GM18951 (cell line): ENCODE results near the gene KTN1.

ENCODE experiments used
- POLR2A ChIP-seq: IDR thresholded peaks from 4 replicates; pipeline ENCODE4 v1.6.1; 2011; ENCODE audit warnings: mild to moderate bottlenecking; ENCODE audit not compliant: insufficient read length, insufficient read depth; ENCODE audit errors: extremely low read depth
- in situ Hi-C: fragments of 300-500 bp; cut with MboI; formaldehyde crosslinking; loops from one replicate; pipeline ENCODE4 v1.12.0; 2022; ENCODE audit warnings: low sequenced_read_pairs, mixed read lengths, inconsistent platforms; ENCODE audit not compliant: unreplicated experiment

The KTN1 gene

GRCh38 chr14:55707365-55707804 lies 127.4 kb downstream of the KTN1 start:
- TF ChIP-seq POLR2A = no peak
- in situ Hi-C loops = no loop called here

DNA sequence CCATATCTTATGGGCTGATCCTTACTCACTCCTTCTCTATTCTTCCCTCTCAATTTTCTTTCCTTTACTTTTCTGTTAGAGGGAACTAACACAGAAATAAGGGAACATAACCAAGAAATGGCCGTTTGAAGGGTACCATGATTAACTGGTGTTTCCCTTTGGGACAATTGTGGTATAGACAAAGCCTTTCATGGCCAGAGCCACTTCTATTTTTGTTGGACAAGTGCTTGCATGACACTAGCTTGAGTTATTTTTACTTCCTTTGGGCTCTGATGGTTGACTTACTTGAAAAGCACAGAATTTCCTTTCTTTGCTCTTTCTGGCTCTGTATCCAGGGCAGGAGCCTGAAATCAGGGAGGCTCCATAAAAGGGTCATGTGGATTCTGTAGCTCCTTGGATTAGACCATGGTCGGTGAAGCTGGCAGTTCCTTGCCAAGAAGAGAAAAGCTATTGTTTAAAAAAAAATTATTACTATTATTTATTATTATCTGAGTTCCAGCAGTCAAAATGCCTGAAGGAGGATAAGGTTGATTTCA lies 130.6 kb downstream of the KTN1 start:
- TF ChIP-seq POLR2A = no peak
- in situ Hi-C loops = no loop called here

- in situ Hi-C loops = no loop called here
Measured at GRCh38 chr14:55711175-55711811, 131.3 kb downstream of the KTN1 start.

DNA sequence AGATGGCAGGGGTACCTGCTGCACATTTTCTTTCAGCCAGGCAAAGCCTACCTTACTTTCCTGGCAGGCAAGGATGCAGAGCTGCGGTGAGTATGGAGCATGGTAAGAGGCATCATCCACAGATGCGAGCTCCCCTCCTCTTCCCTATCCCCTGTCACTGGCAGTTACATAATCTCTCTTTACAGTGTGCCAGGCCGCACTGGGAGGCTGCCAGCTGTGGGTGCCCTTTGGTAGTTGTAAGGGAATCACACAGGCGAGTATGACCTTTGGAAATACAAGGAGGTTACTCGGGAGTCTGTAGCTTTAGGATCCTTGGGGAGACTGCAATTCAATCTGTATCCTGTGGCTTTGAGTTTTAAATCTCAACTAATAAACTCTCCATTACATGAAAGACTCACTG lies 132.5 kb downstream of the KTN1 start:
- in situ Hi-C loops = no loop called here
- no peak for TF ChIP-seq POLR2A

More at GRCh38 chr14:55711175-55711811, 131.3 kb downstream of the KTN1 start:
- no peak for TF ChIP-seq POLR2A

- in situ Hi-C loops = no loop called here
- TF ChIP-seq POLR2A = no peak
Measured at GRCh38 chr14:55713486-55713885, 133.5 kb downstream of the KTN1 start.

- TF ChIP-seq POLR2A = no peak
- in situ Hi-C loops = no loop called here
Measured at GRCh38 chr14:55715889-55716288, 135.9 kb downstream of the KTN1 start.

GRCh38 chr14:55717621-55718020 lies 137.6 kb downstream of the KTN1 start:
- no peak for TF ChIP-seq POLR2A
- in situ Hi-C loops = no loop called here

DNA sequence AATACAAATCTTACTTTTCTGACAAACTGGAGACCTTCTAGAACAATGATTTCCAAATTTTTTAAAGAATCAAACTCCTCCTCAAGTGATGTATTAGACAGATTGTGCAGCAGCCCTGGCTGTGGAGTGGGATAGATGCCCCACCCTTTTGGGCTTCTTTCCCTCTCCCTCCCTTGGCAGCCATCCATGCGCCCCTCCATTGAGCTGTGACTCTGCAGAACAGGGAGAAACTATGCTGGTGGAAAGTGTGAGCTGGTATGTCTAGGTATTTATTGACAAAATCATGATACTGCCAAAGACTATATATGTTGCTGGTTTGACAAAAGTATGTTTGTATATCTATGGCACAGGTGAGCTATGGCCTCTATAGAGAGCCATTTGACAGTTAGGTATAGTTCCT lies 138.5 kb downstream of the KTN1 start:
- no peak for TF ChIP-seq POLR2A
- in situ Hi-C loops = no loop called here

DNA sequence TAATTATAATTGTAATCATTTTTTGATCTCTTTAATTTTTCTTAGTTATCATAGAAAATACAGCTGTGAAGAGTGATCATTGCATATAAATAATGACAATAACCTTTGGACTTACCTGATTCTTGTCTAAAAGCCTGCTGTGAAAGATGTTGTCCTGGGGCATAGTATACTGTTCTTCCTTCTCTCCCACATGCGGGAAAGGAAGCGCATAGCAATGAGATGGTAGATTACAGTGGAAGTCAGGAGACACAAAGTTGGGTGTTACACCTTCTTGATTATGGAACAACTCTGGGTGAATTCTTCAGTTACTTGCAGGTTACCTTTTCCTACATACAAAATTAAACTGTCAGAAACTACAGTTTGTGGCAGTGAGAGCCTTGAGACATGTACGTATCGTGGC lies 140.8 kb downstream of the KTN1 start:
- in situ Hi-C loops = no loop called here
- no peak for TF ChIP-seq POLR2A

DNA sequence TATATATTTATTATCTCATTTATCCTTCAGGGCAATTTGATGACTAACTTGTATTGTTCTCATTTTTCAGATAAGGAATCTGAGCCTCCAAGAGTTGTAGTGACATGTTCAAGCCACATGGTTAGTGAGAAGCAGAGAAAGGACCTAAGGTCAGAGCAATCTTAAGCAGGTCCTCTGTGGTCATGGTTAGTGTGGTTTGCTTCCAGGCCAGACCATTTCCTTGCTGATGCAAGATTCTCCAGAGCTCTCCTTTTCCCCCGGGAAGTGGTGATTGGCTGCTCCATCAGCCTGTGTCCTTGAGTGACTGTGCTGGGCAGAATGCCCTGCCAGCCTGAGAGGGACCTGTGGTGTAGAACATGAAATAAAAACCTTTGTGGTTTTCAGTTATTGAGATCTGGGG lies 141.3 kb downstream of the KTN1 start:
- no peak for TF ChIP-seq POLR2A
- in situ Hi-C loops = no loop called here

DNA sequence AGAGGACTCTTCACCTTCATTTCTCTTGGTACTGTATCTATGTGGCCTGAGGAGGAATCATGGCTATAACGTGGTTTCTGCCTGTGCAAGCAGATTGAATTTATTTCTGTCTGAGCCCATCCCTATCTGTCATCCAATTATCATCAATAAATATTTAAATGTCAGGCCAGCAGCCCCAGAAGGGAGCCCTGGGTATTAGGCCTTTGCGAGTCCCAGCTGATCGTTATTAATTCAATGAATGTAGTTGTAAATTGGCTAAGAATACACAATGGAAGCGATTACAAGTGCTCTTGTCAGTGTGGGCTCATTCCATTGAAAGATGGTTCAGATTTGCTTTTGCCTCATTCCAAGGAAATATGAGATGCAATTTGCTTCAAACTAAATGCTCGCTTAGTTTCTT lies 142.0 kb downstream of the KTN1 start:
- in situ Hi-C loops = no loop called here
- TF ChIP-seq POLR2A = no peak

- in situ Hi-C loops = loop anchor here (25.0 kb wide), 1 partner anchor 763 kb away; no protein-coding TSS in a partner anchor
- no peak for TF ChIP-seq POLR2A
Measured at GRCh38 chr14:55724736-55725135, 144.7 kb downstream of the KTN1 start.

GRCh38 chr14:55730592-55731310 lies 150.7 kb downstream of the KTN1 start:
- no peak for TF ChIP-seq POLR2A
- in situ Hi-C loops = loop anchor here (25.0 kb wide), 1 partner anchor 757 kb away; no protein-coding TSS in a partner anchor
